ENCODE data around the gene SMIM3.
"Not testable (repeated sequence)": the region's sequence is repeated elsewhere in the genome, so short reads cannot be mapped to it uniquely, and the experiment has no call there.

Gene SMIM3, protein sequence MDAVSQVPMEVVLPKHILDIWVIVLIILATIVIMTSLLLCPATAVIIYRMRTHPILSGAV

DNA sequence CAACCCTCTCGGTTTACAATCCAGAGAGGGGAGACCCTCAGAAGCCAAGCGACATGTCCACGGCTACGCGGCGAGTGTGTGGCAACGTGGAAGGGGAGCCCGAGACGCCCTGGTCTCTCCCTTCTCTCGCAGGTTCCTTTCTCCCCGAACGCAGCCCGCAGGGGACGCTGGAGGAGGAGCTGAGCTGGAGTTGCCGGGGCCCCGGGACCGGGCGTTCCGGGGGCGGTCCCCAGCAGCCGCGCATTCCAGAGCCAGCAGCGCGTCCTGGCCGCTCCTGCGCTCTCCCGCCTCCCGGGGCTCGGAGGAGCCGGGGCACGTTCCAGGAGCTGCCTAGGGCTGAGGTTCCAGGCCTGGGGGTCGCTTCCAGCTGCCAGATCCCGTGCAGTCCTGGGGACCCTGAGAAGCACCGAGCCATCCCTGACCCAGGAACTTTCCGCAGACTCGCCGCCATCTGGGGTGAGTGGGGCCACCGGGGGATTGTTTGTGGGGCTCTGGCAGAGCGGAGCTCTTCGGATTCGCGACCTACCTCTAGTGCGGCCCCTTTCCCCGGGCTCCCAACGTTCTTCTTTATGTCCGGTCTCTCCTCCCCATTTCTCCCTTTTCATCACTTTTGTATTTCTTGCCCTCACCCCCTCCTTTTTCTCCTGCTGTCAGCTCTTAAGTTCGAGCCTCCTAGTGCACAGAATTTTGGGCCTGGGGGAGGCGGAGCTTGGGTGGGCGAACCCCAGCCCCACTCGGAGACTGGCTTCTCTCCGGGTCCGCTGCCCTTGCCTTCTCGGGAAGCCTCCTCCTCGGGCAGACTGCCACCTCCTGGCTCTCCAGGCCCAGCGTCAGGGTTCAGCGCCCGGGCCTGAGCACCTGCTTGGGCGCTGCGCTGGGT is at the start of gene SMIM3:
SMIM3 (plus strand) TSS at position 241 of the 880 bp plus-strand sequence. CDS start 16,684 bp downstream, outside the sequence.
- no peak for DNase-seq

DNA sequence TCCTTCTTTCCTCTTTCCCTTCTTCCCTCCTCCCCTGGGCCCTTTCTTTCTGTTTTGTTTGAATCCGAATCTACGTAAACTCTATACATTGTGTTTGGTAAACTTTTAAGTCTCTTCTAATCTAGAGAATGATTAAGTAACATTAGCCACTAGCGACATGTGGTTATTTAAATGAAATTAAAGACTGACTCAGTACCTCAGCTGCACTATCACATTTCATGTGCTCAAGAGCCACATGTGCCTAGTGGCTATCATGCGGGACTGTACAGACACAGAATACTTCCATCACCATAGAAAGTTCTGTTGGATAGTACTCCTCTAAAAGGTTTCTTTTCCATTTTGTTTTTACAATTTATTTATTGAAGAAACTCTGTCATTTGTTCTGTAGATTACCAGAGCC is 48.7 kb upstream of the SMIM3 start:
- DNase-seq: no peak

DNA sequence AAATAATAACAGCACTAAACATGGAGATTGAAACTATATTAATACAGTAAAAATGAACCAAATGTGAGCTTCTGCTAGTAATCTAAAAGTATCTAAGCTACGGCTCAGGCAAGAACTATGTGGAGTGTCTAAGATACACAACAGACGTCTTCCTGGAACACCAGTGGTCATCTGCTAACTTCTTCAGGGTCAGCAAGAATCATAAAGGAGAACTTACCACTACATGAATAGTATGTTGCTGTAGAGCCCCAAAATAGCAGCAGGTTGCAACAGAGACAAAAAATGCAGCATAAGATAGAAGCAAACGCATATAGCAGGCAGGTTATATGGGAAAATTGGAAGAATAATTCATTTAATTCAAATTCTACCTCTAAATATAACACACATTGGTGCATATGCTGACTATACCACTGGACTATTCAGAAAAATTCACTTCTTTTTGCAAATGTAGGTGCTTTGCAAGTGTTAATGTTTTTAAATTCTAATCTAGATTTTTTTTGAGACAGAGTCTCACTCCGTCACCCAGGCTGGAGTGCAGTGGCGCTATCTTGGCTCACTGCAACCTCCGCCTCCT is 46.8 kb upstream of the SMIM3 start:
- DNase-seq: no peak

DNA sequence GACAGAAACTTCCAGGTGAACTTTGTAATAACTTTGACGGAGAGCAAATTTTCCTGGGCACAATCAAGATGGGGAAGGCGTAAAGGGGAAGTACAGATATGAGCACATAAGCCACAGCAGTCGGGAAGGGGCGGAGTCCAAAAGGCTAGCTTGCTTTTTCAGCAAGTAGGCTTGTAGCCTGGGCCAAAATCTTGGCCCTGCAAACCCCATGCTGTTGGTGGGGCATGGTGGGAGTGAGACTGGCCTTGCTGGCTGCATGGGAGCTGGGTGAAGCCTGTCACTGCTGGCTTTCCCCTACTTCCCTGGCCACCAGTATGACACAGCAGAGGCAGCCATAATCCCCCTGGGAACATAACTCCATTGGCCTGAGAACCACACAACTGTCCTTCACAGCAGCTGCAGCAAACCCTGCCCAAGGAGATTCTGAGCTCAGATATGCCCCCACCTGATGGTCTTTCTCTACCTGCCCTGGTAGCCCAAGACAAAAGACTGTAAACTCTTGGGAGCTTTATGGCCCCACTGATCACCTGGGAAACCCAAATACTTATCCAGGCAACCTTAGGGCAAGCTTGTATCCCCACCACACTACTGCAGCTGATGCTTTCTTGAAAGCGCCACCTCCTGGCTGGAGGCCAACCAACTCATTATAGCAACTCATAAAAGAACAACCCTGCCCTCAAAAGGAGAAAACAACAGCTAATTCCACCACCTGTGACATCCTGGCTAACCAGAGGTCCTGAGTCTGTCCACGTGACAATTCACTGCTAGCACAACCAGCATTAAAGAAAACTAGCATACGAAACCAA is 43.8 kb upstream of the SMIM3 start:
- DNase-seq: no peak

DNA sequence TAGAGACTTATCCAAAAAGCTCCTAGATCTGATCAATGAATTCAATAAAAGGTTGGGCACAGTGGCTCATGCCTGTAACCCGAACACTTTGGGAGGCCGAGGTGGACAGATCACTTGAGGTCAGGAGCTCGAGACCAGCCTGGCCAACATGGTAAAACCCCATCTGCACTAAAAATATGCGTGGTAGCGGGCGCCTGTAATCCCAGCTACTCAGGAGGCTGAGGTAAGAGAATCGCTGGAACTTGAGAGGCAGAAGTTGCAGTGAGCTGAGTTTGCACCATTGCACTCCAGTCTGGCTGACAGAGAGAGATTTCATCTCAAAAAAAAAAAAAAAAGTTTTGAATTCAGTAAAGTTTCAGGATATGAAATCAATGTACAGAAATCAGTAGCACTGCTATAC is 39.7 kb upstream of the SMIM3 start:
- DNase-seq: no peak

DNA sequence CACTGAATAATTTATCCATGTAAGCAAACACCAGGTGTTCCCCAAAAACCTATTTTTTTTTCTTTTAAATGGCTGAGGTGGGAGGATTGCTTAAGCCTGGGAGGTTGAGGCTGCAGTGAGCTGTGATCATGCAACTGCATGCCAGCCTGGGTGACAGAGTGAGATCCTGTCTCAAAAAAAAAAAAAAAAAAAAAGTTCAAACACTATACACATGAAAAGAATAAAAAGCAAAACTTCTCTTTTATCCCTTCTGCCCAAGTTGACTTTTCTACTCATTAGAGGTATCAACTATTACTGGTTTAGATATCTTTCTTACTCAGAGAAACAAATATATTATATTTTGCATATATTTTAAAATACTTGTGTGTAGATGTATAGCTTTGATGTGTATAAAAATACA is 37.6 kb upstream of the SMIM3 start:
- DNase-seq: no peak

DNA sequence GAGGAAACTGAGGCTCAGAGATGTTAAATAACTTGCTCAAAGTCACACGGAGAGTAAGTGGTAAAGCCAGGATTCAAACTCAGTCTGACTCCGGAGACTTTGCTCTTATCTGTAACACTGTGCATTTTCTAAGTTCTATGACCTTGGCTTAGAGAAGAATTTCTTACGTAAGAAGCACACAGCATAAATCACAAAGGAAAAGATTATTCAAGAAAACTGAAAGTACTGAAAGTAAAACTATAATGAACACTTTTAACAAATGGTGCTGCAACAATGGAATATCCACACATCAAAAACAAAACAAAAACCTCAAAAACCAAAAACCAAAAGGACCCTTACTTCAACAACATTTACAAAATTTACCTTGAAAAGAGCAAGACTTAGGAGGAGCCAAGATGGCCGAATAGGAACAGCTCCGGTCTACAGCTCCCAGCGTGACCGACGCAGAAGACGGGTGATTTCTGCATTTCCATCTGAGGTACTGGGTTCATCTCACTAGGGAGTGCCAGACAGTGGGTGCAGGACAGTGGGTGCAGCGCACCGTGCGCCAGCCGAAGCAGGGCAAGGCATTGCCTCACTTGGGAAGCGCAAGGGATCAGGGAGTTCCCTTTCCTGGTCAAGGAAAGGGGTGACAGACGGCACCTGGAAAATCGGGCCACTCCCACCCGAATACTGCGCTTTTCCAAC is 36.0 kb upstream of the SMIM3 start:
- not testable (repeated sequence) for DNase-seq

DNA sequence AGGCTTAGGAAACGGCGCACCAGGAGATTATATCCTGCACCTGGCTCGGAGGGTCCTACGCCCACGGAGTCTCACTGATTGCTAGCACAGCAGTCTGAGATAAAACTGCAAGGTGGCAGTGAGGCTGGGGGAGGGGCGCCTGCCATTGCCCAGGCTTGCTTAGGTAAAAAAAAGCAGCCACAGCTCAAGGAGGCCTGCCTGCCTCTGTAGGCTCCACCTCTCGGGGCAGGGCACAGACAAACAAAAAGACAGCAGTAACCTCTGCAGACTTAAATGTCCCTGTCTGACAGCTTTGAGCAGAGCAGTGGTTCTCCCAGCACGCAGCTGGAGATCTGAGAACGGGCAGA is 35.4 kb upstream of the SMIM3 start:
- not testable (repeated sequence) for DNase-seq

DNA sequence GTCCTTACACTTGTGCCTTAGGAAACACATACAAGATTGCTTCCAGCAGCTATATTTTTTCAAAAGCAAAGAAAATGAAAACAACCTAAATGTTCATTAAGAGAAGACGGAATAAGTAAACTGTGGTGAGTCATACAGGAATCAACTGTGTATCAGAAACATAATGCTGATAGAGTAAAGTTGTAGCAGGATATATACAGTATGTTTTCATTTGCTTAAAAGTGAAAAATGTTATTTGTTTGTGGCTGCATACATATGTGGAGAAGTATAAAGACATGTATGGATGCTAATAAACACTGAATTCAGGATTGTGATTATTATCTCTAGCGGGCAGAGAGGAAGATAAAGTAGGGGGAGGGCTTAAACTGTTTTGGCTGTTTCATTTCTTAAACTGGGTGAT is 28.1 kb upstream of the SMIM3 start:
- no peak for DNase-seq

DNA sequence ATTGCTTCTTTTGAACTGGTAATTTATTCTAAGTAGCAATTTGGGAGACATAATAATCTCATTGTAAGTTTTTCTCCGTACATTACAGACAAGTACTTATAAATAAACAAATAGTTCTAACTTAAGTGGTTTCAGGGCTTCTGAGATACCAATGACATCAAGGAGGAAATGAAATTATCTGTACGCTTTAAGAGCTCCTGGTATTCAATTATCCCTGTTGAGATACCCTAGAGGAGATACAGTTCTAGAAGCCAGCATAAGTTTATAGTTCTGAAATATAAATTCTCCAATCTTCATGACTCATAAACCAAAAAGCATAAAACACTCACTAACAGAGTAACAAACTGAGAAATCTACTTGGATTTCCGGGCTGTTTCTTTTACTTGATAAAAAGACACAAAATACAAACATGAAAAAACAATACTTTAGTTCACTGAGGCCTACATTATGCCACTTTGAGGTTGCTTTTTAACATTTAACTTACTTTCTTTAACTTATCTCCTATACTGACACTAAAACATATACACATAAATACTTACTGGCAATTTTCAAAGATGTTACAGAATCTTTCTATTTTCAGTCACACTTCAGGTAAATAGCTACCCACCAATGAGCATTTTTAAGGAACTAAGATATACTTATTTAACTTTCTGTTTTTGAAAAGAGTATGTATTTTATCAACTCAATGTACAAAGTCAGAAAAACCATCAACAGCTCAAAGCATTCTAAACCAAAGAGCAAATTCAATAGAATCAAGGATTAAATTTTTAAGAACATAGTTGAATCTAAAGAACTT is 27.3 kb upstream of the SMIM3 start:
- DNase-seq: no peak

DNA sequence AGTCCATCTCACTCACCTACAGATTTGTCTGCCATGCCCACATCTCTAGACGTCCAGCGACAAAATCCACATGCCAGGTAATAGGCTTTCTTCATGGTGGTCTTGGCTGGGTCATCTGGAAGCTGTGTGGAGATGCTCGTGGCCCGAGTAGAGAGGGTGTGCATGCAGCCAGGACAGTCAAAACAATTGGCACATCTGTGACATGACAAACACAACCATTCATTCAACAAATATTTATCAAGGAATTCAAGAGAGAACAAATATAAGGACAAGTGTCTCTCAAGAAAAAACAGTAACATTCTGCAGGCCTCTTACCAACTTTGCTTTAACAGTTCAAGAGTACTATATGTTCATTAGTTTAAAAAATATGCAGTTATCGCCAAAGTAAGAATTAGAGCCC is 25.1 kb upstream of the SMIM3 start:
- DNase-seq: no peak

DNA sequence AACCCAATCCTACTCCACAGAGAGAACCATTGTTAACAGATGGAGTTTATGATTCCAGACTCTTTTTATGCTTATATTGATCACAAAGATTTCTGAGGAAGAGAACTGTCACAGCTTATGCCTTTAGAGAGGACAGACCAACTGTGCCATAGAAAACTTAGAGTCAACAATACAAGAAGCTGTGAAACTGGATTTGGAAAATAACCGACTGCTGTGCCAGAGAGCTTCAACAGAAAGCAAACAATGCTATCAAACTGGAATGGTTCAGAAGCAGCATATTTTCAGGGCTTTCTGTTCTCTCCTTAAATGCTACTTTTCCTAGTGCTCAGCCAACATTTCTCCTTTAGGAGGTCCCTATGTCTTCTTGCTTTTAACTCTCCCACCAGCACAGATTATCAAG is 24.7 kb upstream of the SMIM3 start:
- no peak for DNase-seq

DNA sequence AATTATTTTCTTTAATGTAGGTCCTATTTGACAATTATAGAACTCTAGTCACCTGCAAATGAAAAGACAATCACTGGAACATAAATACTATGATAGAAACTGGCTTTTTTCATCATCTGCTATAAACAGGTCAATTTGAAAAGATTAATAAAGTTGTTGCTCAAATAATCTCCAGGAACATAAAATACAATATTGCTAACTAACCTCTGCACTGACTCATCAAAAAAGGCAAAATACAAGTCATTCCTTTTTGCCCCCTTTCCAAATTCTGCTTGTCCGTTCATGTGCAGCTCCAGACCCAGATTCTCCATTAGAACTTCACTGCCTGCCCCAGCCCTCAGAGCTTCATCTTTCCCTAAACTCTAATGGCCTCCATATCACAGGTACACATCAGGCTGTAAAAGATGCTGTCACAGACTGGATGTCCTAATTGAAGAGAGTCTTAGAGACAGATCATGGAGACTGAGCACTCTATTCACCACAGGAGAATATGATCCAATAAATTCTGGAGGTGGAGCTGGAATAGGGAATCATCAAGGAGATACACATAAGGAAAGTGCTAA is 21.4 kb upstream of the SMIM3 start:
- no peak for DNase-seq

DNA sequence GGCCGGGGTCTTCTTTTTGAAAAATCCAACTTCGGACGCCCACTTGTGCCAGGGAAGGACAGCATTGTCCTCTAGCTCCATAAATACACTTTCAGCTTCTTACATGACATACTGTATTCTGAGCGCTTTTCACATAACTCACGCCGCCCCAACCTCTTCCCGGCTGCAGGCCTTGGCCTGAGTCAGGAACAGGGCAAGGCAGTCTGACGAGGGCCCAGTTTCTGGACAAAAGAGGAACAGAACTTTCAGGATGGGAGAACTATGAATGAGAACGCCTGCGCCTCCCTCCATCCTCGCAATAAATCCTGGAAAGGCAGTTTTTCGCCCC is 20.4 kb upstream of the SMIM3 start:
- DNase-seq: no peak

DNA sequence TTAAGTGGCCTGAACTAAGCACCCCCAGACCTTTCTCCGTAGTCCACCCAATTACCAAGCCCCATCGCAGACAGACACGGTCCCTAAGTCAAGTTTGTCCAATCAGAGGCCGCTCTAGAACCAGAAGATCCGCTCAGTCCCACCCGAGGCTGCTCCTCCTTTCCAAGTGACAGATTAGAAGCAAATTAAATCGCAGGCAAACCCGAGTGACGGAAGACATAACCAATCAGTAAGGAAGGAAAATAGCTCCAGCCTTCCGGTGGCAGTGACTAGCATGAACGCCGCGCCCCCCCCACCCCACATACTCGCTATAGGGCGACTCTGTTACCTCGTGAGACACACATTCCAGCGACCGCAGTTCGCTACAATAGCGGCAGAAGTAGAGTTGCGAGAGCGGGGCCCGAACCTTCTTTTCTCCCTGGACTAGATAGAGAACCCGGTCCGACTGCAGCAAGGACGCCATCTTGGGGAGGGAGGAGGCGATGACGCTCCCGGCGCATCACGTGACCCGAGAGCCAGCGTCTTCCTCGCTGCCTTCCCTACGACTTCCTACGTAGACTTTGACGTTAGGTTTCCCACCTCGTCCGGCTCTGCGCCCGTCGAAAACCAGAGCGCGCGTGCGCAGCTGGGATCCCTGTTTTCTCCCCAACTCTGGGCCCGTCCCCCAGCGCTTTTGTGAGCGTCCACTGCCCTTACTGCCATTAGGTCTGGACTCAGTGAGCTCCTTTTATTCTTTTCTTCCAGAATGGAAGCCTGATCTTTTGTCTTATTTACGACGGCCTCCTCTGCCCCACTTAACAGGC is 19.8 kb upstream of the SMIM3 start, which contains the start of gene DCTN4:
DCTN4 (minus strand) TSS at position 487 of the 803 bp plus-strand sequence; CDS start at position 463, 24 bp downstream.
- DNase-seq: peak; percentile 93

DNA sequence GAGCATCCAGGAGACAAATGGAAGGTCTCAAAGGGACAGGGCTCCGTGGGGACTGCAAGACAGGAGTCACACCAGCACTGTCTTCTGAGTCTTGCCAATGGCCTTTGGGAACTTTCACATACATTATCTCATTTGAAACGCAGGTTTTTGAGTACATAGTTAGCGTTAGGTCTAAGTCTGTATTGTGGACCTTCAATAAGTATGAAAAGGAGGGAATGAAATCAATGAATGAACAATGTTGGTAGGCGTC is 19.3 kb upstream of the SMIM3 start:
- DNase-seq: no peak

DNA sequence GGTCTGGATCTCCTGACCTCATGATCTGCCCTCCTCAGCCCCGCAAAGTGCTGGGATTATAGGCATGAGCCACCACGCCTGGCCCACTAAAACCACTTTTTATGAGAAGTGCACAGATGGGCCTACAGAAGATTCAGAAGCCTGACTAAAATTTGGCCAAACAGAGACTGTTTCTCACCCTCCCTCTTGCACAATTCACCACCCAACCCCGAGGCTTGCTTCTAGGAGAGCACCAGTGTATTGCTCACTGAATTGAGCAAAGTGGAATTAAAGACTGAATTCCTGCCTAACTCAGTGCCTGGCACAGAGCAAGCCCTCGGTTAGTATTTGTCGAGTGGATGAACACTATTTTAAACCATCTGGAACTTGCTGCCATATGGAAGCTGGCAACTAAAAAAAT is 16.3 kb upstream of the SMIM3 start:
- DNase-seq: no peak

DNA sequence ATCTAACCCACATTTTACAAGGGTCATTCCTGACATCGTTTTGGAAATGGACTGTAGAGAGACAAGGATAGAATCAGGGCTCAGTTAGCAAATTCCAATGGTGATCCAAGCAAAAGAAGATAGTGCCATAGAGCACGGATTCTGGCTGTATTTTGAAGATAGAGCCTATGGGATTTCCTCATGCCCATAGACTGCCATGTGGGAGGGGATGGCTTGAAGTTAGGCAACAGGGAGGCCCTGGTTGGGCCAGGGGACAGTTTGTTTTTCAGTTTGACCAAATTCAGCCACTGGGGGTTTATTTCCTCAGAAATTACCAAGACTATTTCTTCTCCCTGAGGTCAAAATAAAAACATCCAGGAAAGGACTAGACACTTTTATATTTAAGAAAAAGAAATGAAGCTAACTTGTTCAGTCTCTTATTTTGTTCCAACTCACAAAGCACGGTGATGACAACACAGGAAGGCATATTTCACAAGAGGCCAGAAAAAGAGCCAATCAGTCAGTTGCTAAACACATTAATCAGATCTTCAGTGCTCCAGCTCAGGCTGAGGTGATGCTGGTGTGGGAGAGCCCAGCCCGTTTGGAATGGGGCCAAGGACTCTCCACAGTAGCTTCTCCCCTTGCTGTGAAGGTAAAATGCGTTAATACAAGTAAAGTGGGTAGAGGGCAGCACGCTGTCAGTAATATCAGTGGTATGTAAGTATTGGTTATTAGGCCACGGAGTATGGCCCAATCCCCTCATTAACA is 15.4 kb upstream of the SMIM3 start:
- DNase-seq: no peak

DNA sequence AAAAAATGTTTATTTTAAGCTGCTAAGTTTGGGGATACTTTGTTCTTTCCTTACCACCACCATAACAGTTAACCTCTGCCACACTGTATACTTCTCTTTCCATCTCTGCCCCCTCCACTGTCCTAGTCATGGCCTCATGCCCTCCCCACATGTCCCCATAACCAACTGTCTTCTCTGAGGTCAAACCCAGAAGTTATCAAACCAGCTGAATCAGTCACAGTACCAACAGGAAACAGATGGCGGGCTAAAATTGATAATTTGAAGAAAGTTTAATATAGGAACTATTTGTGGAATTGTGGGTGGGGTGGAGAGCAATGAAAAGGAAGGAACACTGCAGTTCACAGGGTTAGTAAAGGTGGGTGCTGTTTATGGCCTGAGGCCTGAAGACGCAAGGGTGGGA is 14.0 kb upstream of the SMIM3 start:
- DNase-seq: no peak

DNA sequence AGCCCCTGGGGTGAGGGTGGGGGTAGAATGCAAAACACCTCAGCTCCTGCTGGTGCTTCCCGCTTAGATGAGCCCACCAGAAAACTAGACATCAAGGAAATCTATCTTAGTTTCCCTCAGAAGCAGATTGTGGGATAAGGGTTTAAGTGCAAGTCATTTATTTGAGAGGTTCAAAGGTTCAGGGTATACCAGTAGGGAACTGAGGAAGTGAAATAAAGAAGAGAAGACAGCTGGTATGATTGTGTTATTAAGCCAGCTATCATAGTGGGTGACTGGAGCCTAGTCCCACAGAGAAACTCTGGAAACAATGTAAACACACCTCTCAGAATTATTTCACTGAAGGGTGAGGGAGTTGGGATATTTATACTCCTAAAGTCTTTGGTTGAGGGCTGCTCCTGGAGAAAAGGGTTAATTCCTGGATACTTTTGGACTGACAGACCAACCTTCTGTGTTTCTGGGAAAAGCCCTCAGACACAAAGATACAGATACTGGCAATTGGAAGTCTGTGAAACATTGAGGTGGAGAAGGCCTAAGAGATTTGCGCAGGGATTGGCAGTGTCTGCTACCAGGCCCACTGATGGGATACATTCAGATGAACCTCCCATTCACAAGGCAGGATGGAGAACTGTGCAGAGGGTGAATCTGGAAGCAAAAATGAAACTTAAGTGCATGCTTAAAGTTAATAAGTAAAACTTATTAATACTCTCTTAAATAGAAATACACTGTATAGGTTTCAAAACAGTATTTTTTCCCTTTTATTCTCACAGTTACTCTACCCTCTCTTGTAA is 13.4 kb upstream of the SMIM3 start:
- DNase-seq: no peak
